Spinal cord (tissue), 10 donors: ENCODE results near the gene ALCAM. TPM values are rescaled to one million over a fixed set of nuclear protein-coding genes. Genes with fewer than 3 reads are reported as not detected.

Source experiments
- DNase-seq, 6 donors: peaks; one replicate each; pipeline versions ENCODE4 v3.0.0 to v3.0.0-alpha.2; 2013 to 2015; ENCODE audit warnings: low spot score in 6 of 6, low read depth in 4 of 6
- H3K27ac ChIP-seq: one replicate; pipeline ENCODE4 v1.5.1; 2013; ENCODE audit warnings: low read depth, low read length, control low read depth
- H3K27me3 ChIP-seq: one replicate; pipeline ENCODE4 v1.6.1; 2013; ENCODE audit warnings: low read length; ENCODE audit not compliant: control insufficient read depth, insufficient read depth
- H3K36me3 ChIP-seq: one replicate; pipeline ENCODE4 v1.6.1; 2013; ENCODE audit warnings: low read length; ENCODE audit not compliant: control insufficient read depth, insufficient read depth
- H3K4me1 ChIP-seq: one replicate; pipeline ENCODE4 v1.6.1; 2013; ENCODE audit warnings: low read length; ENCODE audit not compliant: control insufficient read depth, insufficient read depth
- H3K4me3 ChIP-seq: one replicate; pipeline ENCODE4 v1.5.1; 2013; ENCODE audit warnings: low read depth, low read length, control low read depth
- H3K9me3 ChIP-seq: one replicate; pipeline ENCODE4 v1.6.1; 2013; ENCODE audit warnings: low read length; ENCODE audit not compliant: control insufficient read depth, insufficient read depth
- WGBS: methylation state at CpG from one replicate; pipeline ENCODE4 v1.1.5; 2013; ENCODE audit warnings: missing lambda C conversion rate; ENCODE audit not compliant: insufficient coverage; 5-methylcytosine and 5-hydroxymethylcytosine counted together
- polyA plus RNA-seq, 2 donors: library from polyadenylated mRNA; unstranded; fragments of 120-200 nt; gene quantifications; one replicate each; pipeline ENCODE4 v1.2.1, GENCODE V29; 2013; ENCODE audit not compliant: insufficient read length in 2 of 2
- total RNA-seq, 2 donors: library from RNA; depleted of rRNA in 1 of 2; stranded (reverse); fragments of 120-200 nt in 1 of 2; fragments of >200 nt in 1 of 2; gene quantifications; one replicate each; pipeline versions ENCODE4 v1.2.3 to v1.2.4, GENCODE V29; 2013 to 2014
- donor health status: healthy.

ALCAM gene
- total and polyA plus RNA-seq, 4 donors: 135 to 305 (median 214) TPM

DNA sequence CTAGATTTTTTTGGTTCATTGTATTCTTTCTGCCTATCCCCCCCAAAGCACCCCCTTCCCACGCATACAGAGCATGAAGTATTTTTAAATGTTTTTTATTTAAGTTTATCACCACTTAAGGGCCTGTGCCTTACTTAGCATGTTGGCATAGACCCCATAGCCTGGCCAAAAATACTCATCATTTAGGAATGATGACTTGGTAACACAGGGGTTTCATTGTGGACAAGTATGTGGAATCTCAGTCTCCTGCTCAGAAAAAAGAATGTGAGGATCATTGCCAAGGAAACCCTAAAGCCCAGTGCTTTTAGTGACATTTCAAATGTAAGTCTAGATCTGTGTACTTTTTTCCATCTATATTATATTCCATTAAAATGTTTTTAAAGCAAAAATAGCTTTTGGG is 146.3 kb downstream of the ALCAM start:
- Histone ChIP-seq H3K27ac (no peak overlapping the region), H3K4me1 (no peaks in the 10 kb centered on the region), H3K9me3 (no peaks in the 10 kb centered on the region), H3K27me3 (no peaks in the 10 kb centered on the region), H3K36me3 (no peaks in the 10 kb centered on the region), H3K4me3 (no peak overlapping the region)
- no CpG with 5 or more reads among the region's 1 CpG for WGBS
- DNase-seq: no peak

DNA sequence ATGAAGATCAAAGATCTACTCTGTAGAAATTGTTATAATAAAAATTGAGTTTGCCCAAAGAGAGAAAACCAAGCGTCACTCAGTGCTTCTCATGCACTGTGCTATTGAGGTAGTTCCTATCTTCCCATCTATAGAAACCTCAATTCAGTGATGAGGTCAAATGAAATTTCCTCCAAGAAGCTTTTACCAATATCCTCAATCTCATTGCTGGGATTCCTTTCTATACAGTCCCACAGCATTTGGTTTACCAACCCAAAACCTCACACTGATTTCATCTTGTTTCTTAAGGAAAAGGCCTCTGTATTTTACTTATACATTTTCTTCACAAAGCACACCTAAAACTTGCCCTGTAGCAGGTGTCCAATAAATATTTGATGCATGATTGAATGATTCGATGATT is 147.2 kb downstream of the ALCAM start:
- Histone ChIP-seq H3K4me1 (no peaks in the 10 kb centered on the region), H3K36me3 (no peaks in the 10 kb centered on the region), H3K27ac (no peak overlapping the region), H3K27me3 (no peaks in the 10 kb centered on the region), H3K4me3 (no peak overlapping the region), H3K9me3 (no peaks in the 10 kb centered on the region)
- DNase-seq: no peak
- WGBS: 88% methylated on average over 1 of the region's 2 CpGs

DNA sequence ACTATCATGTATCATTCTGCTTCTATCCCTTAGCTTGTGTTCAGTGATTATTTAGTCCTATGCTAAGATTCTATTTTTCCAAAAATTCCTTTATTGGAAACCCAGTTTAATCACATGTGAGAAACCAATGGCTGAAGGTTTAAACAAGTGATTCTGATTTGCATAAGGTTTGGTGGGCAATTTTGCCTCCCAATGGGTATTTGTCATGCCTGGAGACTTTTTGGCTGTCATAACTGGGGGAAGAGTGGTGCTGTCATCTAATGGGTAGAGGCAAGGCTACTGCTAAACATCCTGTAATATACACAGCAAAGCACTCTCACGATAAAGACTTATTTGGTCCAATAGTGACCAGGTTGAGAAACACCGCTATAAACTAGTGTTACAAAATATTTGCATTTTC is 148.7 kb downstream of the ALCAM start:
- no peak overlapping the region for H3K4me3 ChIP-seq
- no peak overlapping the region for H3K27ac ChIP-seq
- H3K4me1 ChIP-seq: no peaks in the 10 kb centered on the region
- WGBS: no CpG with 5 or more reads among the region's 2 CpGs
- H3K27me3 ChIP-seq: no peaks in the 10 kb centered on the region
- H3K9me3 ChIP-seq: no peaks in the 10 kb centered on the region
- H3K36me3 ChIP-seq: no peaks in the 10 kb centered on the region
- no peak for DNase-seq

DNA sequence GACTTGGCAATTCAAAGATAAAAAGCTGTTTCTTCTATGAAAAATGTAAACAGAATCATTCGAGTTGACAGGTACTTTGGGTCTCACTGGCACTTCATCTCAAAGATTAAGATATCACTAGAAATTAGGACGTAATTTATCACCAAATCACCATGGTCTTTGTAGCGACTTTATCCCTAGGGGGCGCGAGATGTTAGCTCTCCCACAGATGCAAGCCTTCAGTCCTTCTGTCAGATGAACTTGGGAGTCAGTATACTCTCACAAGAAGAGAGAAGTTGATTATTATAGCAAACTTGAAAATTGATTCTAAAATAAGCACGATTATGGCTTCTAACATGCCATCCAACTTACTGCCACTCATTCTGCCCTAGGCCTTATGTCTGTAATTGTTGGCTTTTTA is 150.3 kb downstream of the ALCAM start:
- H3K4me1 ChIP-seq: no peaks in the 10 kb centered on the region
- no peaks in the 10 kb centered on the region for H3K36me3 ChIP-seq
- no peak overlapping the region for H3K27ac ChIP-seq
- no peak for DNase-seq
- WGBS: 67% methylated on average over 1 of the region's 6 CpGs
- no peaks in the 10 kb centered on the region for H3K27me3 ChIP-seq
- no peaks in the 10 kb centered on the region for H3K9me3 ChIP-seq
- no peak overlapping the region for H3K4me3 ChIP-seq

DNA sequence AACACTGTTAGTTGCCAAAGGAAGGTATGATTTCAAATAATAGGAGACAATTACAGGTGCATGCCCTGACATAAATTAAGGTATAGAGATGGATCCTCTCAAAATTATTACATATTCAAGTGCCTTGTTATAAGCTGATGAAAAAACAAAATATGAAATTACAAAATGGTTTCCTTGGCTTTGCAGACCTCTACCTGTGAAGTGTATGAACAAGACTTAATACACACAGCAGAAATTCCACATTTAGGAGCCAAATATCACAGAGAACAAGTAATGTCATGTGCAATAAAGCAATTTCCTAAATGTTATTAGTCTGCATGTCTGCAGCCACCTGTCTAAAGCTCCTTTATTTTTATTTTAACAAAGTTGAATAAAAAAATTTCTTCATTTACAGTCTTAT is 151.5 kb downstream of the ALCAM start:
- no peaks in the 10 kb centered on the region for H3K9me3 ChIP-seq
- no peaks in the 10 kb centered on the region for H3K27me3 ChIP-seq
- H3K27ac ChIP-seq: no peak overlapping the region
- no peak overlapping the region for H3K4me3 ChIP-seq
- DNase-seq: peak in 1 of 6 donors; percentile 65
- no peaks in the 10 kb centered on the region for H3K4me1 ChIP-seq
- no peaks in the 10 kb centered on the region for H3K36me3 ChIP-seq

DNA sequence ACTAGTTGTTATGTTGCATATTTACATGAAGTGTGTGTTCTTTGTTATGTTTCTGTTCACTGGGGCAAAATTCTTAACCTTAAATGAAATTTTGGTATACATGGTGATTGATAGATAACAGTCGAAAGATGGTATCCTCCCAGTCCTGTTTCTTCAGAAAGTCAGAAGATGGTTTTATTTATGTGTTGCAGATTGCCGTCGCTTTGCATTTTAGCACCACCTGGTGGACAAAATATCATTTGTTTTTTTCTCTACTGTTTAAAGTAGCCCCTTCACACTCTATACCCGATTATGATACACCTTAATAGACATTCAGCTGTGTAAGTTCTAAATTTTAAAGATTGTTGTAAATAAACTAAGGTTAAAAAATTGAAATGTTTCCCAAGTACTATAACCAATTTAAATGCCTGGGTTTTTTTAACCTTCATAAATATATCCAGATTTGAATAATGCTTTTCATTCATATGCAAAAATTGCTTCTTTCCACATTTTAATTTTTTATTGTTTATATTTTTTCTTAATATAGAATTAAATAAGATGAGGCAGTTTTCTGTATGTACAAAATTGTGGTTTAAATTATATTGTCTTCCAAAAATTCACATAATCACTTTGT is 152.2 kb downstream of the ALCAM start:
- no peaks in the 10 kb centered on the region for H3K4me1 ChIP-seq
- peak; percentile 53 to 94 (median 70) for DNase-seq
- H3K4me3 ChIP-seq: no peak overlapping the region
- WGBS: no CpG with 5 or more reads among the region's 4 CpGs
- H3K9me3 ChIP-seq: no peaks in the 10 kb centered on the region
- H3K27me3 ChIP-seq: no peaks in the 10 kb centered on the region
- H3K27ac ChIP-seq: no peak overlapping the region
- H3K36me3 ChIP-seq: no peaks in the 10 kb centered on the region

DNA sequence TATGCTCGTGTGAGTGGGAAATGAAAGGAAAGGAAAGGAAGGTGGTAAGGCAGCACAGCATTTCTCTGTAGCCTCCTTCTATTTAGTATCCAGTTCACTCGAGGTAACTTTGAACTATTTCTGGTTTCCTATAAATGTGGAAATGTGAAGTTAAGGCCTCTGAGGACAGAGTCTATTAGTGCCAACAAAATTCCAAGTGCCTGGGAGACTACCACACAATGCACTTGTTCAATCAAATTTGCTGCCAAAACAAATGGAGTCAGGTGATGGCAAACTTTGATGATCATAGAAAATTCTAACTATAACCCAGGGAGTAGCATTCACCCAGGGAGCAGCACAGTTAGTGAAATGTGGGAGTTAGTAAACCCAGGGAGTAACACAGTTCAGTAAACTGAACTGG is 155.1 kb downstream of the ALCAM start:
- WGBS: no CpG with 5 or more reads among the region's 2 CpGs
- DNase-seq: no peak

DNA sequence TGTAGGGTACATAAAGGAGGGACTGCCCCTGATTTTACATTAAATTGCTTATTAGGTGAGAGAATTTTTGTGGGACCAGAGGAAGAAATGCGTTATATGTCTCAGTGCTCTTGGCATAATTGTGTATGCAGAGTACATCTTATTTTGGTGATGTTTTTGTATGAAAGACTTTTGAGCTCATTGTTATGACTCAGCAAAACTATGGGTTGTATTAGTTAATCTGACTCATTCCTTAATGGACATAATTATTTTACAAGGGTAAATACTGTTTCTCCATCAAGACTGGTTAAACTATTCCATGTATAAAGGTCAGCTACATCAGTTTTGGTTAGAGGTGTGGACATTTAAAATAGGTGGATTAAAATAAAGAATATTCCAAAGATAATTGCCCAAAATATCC is 156.8 kb downstream of the ALCAM start:
- no peaks in the 10 kb centered on the region for H3K9me3 ChIP-seq
- H3K27me3 ChIP-seq: no peaks in the 10 kb centered on the region
- WGBS: 100% methylated on average over 1 of the region's 1 CpG
- no peak for DNase-seq
- H3K4me3 ChIP-seq: no peak overlapping the region
- no peak overlapping the region for H3K27ac ChIP-seq
- no peaks in the 10 kb centered on the region for H3K4me1 ChIP-seq
- no peaks in the 10 kb centered on the region for H3K36me3 ChIP-seq

More for the DNA sequence above, 155.1 kb downstream of the ALCAM start:
- no peaks in the 10 kb centered on the region for H3K27me3 ChIP-seq
- H3K4me3 ChIP-seq: no peak overlapping the region
- H3K4me1 ChIP-seq: no peaks in the 10 kb centered on the region
- no peak overlapping the region for H3K27ac ChIP-seq
- H3K9me3 ChIP-seq: no peaks in the 10 kb centered on the region
- no peaks in the 10 kb centered on the region for H3K36me3 ChIP-seq

DNA sequence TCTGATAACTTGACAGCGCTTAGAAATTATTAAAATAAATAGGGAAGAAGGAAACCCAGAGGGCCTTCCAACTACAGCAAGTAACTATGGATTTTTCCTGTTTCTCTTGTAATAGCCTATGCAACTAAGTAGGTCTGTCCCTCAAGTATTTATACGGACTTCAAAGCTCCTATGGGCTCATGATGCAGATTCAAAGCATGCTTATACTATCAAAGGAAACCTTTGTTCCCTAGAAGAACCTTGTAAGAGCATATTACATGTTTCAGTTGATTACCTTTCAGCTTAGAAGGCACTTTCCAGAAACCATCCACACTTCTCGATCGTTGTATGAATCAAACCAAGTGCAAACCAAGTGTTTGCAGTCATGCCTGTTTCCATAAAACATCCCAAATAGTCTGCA is 158.8 kb downstream of the ALCAM start:
- no peaks in the 10 kb centered on the region for H3K27me3 ChIP-seq
- H3K9me3 ChIP-seq: no peaks in the 10 kb centered on the region
- no peaks in the 10 kb centered on the region for H3K36me3 ChIP-seq
- WGBS: 67% methylated on average over 2 of the region's 4 CpGs
- H3K27ac ChIP-seq: peak overlapping the region; percentile 75
- H3K4me3 ChIP-seq: no peak overlapping the region
- no peak for DNase-seq
- no peaks in the 10 kb centered on the region for H3K4me1 ChIP-seq

DNA sequence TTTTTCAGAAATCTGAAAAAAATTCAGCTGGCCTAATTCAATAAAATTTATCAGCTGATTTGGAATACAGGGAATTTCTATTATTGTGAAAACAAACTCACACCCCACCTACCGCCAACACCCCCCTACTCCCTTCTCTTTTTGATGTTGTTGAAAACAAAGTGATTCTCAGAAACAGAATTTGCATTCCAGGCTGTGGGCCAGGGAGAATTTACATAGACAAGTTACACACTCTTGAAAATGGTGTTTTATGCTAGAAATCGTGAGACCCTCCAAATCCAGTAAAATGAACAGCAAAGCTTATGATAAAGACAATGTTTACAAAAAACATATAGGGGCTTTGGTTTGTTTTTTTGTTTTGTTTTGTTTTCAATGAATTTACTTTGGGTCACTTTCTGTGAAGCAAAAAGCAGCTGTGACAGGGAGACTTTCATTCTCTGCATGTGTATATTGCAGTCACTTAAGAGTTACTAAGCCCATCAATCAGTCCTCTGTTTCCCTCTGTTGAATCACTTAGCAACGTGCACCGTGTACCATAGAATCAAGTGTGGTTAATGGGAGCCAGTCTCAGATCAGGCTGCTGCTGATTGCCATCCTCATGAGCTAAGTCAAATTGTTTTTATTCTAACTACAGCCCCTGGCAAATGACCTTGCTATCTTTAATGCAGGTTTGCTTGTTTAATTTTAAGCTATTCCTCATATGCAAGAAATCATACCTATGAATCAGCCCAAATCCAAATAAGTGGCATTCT is 159.8 kb downstream of the ALCAM start:
- no CpG with 5 or more reads among the region's 4 CpGs for WGBS
- H3K9me3 ChIP-seq: no peaks in the 10 kb centered on the region
- peak overlapping the region; percentile 75 for H3K27ac ChIP-seq
- H3K4me1 ChIP-seq: no peaks in the 10 kb centered on the region
- H3K4me3 ChIP-seq: no peak overlapping the region
- DNase-seq: peak; percentile 51 to 90 (median 63)
- H3K36me3 ChIP-seq: no peaks in the 10 kb centered on the region
- no peaks in the 10 kb centered on the region for H3K27me3 ChIP-seq
